Neutrophil (primary cell): ENCODE results near the gene INTS1.

Experiments used
- H3K27ac ChIP-seq: fragments of 200-600 bp; sonication (generic); 2 replicates; pipeline ENCODE4 v1.5.1; 2016; ENCODE audit warnings: mild to moderate bottlenecking, moderate library complexity
- H3K27me3 ChIP-seq: fragments of 200-600 bp; sonication (generic); 2 replicates; pipeline ENCODE4 v1.6.0; 2016; ENCODE audit warnings: mild to moderate bottlenecking
- H3K36me3 ChIP-seq: fragments of 200-600 bp; sonication (generic); 2 replicates; pipeline ENCODE4 v1.5.1; 2017
- H3K4me1 ChIP-seq, 2 experiments: fragments of 200-600 bp in 1 of 2; sonication (generic) in 1 of 2; 1 replicate in 1 of 2; 2 replicates in 1 of 2; pipeline versions ENCODE4 v1.5.1 to v1.6.1; 2013 to 2016; ENCODE audit warnings: low read depth in 1 of 2, low read length in 1 of 2, mild to moderate bottlenecking in 1 of 2, moderate library complexity in 1 of 2; ENCODE audit not compliant: control insufficient read depth in 1 of 2, insufficient read depth in 1 of 2
- H3K4me3 ChIP-seq, 2 experiments: fragments of 200-600 bp in 1 of 2; sonication (generic) in 1 of 2; 1 replicate in 1 of 2; 2 replicates in 1 of 2; pipeline ENCODE4 v1.5.1; 2013 to 2016; ENCODE audit warnings: low read depth in 1 of 2, low read length in 1 of 2, mild to moderate bottlenecking in 1 of 2, moderate library complexity in 1 of 2
- H3K9me3 ChIP-seq: fragments of 200-600 bp; sonication (generic); 2 replicates; pipeline ENCODE4 v1.5.1; 2016
- TF ChIP-seq, protein P1 (sequence below): fragments of 200-600 bp; sonication (generic); IDR thresholded peaks from 2 replicates; pipeline ENCODE4 v1.5.1; 2016; ENCODE audit warnings: antibody characterized with exemption

Gene INTS1

GRCh38 chr7:1546909-1547776, 43.0 kb upstream of the INTS1 start:
- H3K36me3 ChIP-seq, result peaks cover 29% of the 10 kb centered on the region
- H3K9me3 ChIP-seq, result no peaks in the 10 kb centered on the region
- no peaks in the 10 kb centered on the region for H3K4me1 ChIP-seq
- TF ChIP-seq, protein P1, sequence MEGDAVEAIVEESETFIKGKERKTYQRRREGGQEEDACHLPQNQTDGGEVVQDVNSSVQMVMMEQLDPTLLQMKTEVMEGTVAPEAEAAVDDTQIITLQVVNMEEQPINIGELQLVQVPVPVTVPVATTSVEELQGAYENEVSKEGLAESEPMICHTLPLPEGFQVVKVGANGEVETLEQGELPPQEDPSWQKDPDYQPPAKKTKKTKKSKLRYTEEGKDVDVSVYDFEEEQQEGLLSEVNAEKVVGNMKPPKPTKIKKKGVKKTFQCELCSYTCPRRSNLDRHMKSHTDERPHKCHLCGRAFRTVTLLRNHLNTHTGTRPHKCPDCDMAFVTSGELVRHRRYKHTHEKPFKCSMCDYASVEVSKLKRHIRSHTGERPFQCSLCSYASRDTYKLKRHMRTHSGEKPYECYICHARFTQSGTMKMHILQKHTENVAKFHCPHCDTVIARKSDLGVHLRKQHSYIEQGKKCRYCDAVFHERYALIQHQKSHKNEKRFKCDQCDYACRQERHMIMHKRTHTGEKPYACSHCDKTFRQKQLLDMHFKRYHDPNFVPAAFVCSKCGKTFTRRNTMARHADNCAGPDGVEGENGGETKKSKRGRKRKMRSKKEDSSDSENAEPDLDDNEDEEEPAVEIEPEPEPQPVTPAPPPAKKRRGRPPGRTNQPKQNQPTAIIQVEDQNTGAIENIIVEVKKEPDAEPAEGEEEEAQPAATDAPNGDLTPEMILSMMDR, result no peak
- H3K27me3 ChIP-seq, result no peaks in the 10 kb centered on the region
- no peak overlapping the region for H3K4me3 ChIP-seq
- H3K27ac ChIP-seq, result no peak overlapping the region

DNA sequence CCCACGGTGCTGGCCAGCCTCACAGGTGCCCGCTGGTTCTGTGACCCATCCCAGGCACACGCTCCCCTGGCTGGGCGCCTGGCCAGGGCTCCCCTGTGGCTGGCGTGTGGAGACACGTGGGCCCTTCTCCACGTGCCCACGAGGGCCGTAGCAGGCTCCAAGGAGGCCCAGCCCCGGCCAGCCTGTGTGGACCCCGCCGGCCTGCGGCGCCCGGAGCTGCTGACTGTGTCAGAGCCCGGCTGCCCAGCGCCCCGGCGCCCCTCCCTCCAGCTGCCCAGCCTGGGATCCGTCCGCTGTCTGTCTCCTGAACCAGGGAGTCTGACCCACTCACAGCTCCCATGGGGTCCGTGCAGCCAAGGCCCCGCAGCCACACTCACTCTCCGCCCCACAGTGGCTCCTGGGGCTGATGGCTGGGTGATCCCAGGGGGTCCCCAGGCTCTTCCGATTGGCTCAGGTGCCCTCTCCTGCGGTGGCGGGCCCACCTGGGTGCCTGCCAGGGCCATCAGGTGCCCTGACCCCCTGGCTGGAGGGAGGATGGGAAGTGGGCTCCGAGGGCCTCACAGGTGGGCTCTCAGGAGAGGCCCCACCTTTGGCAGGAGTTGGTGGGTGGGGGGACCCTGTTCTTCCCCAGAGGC, 42.2 kb upstream of the INTS1 start:
- H3K4me3 ChIP-seq, result no peak overlapping the region
- H3K36me3 ChIP-seq, result peaks cover 37% of the 10 kb centered on the region
- TF ChIP-seq, protein P1, result no peak
- H3K27me3 ChIP-seq, result no peaks in the 10 kb centered on the region
- H3K4me1 ChIP-seq, result no peaks in the 10 kb centered on the region
- no peak overlapping the region for H3K27ac ChIP-seq
- H3K9me3 ChIP-seq, result no peaks in the 10 kb centered on the region

- TF ChIP-seq, protein P1, result no peak
- no peaks in the 10 kb centered on the region for H3K9me3 ChIP-seq
- peaks cover 44% of the 10 kb centered on the region for H3K36me3 ChIP-seq
- H3K4me3 ChIP-seq, result no peak overlapping the region
- H3K4me1 ChIP-seq, result no peaks in the 10 kb centered on the region
- no peak overlapping the region for H3K27ac ChIP-seq
- H3K27me3 ChIP-seq, result no peaks in the 10 kb centered on the region
Measured at GRCh38 chr7:1545417-1546246, 41.4 kb upstream of the INTS1 start.

DNA sequence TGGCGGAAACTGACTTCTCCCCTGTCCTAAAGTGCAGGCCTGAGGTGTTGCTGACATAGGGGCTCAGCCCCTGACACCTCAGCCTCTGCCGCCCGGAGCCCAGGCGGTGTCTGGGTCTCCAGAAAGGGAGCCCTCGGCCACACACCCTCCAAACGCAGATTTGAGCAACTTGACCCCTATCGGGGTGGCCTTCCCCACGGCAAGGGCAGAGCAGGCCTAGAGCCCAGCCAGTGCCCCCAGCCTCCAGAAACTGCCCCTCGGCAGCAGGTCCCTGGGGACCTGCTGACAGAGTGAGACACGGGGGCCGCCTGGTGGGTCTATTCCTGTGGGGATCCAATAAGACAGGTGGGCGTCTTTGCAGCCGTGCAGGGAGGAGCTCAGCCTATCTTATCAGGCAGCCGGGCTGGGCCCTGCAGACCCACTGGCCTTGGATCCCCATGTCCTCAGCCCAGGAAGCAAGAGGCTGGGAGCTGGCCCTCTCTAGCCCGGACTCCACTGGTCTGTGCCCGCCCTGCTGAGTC, 40.8 kb upstream of the INTS1 start:
- Histone ChIP-seq H3K4me1 (no peaks in the 10 kb centered on the region), H3K4me3 (no peak overlapping the region), H3K27me3 (no peaks in the 10 kb centered on the region), H3K27ac (no peak overlapping the region), H3K36me3 (peaks cover 51% of the 10 kb centered on the region), H3K9me3 (no peaks in the 10 kb centered on the region)
- TF ChIP-seq, protein P1, result no peak

GRCh38 chr7:1544178-1544895, 40.1 kb upstream of the INTS1 start:
- H3K9me3 ChIP-seq, result no peaks in the 10 kb centered on the region
- no peak overlapping the region for H3K27ac ChIP-seq
- H3K36me3 ChIP-seq, result peaks cover 57% of the 10 kb centered on the region
- no peak overlapping the region for H3K4me3 ChIP-seq
- H3K27me3 ChIP-seq, result no peaks in the 10 kb centered on the region
- no peaks in the 10 kb centered on the region for H3K4me1 ChIP-seq
- TF ChIP-seq, protein P1, result no peak
